LNCaP clone FGC (cell line): ENCODE measurements around the gene RASD1.
A peak's percentile ranks its signal among the peaks of the same experiment; 100 is the strongest.

Experiments
- DNase-seq: peaks from one replicate; pipeline ENCODE4 v3.0.0-alpha.2; 2011; ENCODE audit warnings: low read depth
- H3K4me3 ChIP-seq: 2 replicates; pipeline ENCODE4 v1.5.1; 2011; ENCODE audit warnings: mild to moderate bottlenecking, low read depth, low read length, control low read depth
- CTCF ChIP-seq: IDR thresholded peaks from 2 replicates; pipeline ENCODE4 v1.5.1; 2012; ENCODE audit warnings: mild to moderate bottlenecking; ENCODE audit not compliant: control insufficient read depth, insufficient read depth; ENCODE audit errors: extremely low read depth

Gene RASD1

GRCh38 chr17:17476865-17477467, 19.2 kb downstream of the RASD1 start, which contains the start of gene MED9:
MED9 (plus strand) TSS chr17:17477000; CDS start chr17:17477042, 42 bp downstream.
- peak within 1 kb of the TSS; percentile 94 for H3K4me3 ChIP-seq
- peak; percentile 62 for DNase-seq
- TF ChIP-seq CTCF, result no peak

GRCh38 chr17:17474341-17474740, 21.9 kb downstream of the RASD1 start:
- TF ChIP-seq CTCF, result no peak
- no peak for DNase-seq
- H3K4me3 ChIP-seq, result no peak overlapping the region

DNA sequence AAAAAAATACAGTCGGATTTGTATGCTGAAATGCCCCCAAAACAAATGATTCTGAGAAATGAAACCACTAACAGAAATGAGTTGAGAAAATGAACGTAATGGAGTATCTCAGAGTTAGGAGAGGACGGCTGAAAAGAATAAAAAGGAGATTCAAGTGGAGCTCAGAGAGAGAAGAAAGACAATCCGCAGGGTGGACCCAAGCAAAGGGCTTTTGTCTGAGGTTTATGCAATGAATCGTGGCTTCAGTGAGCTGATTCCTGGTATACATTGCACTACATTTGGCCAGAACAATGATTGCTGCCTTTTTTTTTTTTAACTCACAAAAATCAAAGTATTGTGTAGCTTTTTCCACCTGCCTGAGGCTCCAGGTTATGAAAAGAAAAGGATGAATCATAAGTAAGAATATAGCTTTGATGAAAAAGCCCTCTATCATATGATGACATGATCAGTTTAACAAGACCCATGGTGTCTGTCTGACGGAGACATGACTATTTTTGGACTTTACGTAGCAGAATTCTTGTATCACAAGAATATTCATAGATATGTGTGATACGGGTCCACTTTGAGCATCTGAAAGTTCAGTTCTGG, 23.8 kb downstream of the RASD1 start:
- DNase-seq, result no peak
- no peak for TF ChIP-seq CTCF
- H3K4me3 ChIP-seq, result no peak overlapping the region

DNA sequence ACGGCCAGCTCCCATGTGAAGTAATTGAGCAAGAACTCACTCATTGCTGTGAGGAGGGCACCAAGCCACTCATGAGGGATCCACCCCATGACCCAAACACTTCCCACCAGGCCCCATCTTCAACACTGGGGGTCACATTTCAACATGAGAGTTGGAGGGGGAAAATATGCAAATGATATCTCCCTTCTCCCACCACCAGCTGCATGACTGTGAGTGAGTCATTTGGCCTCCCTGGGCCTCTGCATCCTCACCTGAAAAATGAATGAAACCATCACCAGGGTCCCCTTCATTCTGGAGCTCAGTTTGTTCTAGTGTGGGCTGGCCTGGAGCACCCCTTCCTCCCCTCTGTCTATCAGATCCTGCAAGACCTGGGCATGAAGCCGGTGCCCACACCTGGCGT, 26.2 kb downstream of the RASD1 start:
- TF ChIP-seq CTCF, result no peak
- H3K4me3 ChIP-seq, result no peak overlapping the region
- no peak for DNase-seq

DNA sequence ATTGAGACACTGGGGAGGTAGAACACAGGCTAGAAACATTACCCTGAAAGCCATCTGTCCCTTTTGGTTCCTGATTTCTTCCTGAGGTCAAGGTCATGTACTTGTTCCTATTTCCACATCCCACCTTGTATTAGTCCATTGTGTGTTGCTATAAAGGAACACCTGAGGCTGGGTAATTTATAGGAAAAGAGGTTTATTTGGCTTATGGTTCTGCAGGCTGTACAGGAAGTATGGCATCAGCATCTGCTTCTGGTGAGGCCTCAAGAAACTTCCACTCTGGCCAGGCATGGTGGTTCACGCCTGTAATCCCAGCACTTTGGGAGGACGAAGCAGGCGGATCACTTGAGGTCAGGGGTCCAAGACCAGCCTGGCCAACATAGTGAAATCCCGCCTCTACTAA, 26.8 kb downstream of the RASD1 start:
- DNase-seq, result no peak
- no peak for TF ChIP-seq CTCF
- H3K4me3 ChIP-seq, result no peak overlapping the region

DNA sequence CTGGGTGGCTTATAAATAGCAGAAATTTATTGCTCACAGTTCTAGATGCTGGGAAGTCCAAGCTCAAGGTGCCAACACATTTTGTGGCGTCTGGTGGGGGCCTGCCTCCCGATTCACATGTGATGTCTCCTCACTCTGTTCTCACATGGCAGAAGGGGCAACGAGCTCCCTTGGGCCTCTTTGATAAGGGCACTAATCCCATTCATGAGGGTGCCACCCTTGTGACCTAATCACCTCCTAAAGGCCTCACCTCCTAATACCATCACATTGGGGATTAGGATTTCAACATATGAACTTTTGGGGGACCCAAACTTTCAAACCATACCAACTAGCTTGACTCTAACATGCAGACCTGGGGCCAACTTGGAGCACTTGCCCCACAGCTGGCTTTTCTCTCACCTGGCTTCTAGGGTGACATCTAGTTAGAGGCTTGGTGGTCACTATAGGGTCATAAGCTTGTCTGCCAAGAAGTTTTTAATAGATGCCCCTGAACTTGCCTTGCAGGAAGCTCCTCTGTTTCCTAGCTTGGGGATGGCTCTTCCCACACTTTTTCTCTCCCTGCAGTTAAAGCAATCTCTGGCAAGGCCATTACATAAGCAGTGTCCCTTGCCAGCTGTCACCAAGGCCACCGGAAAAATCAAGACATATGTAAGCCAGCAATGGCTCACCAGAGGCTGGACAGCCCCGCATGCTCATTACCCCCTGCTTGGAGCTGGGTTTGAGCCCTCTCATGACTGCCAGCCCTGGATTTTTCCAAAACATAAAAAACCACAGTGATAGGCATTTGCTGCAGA, 27.8 kb downstream of the RASD1 start:
- no peak overlapping the region for H3K4me3 ChIP-seq
- no peak for DNase-seq
- TF ChIP-seq CTCF, result no peak
